Liver (tissue), 10 donors: ENCODE results near the gene KRTAP21-1. TPM values are rescaled to one million over a fixed set of nuclear protein-coding genes. Genes with fewer than 3 reads are reported as not detected.

Experiments used
- DNase-seq: peaks from one replicate; pipeline ENCODE4 v3.0.0-alpha.2; 2017; ENCODE audit warnings: low spot score
- H3K27ac ChIP-seq, 2 donors: one replicate each; pipeline ENCODE4 v1.7.0; 2013; ENCODE audit warnings: inconsistent platforms in 2 of 2, low read length in 2 of 2, control low read depth in 1 of 2, low read depth in 1 of 2, mild to moderate bottlenecking in 1 of 2
- H3K27me3 ChIP-seq, 4 donors: one replicate each; pipeline versions ENCODE4 v1.6.1 to v1.7.0; 2013; ENCODE audit warnings: low read length in 3 of 4, inconsistent platforms in 1 of 4, mild to moderate bottlenecking in 1 of 4, moderate library complexity in 1 of 4; ENCODE audit not compliant: control insufficient read depth in 4 of 4, insufficient read depth in 4 of 4
- H3K36me3 ChIP-seq, 4 donors: one replicate each; pipeline versions ENCODE4 v1.6.1 to v1.7.0; 2013; ENCODE audit warnings: low read length in 3 of 4, mild to moderate bottlenecking in 3 of 4, low read depth in 1 of 4, moderate library complexity in 1 of 4; ENCODE audit not compliant: control insufficient read depth in 4 of 4, insufficient read depth in 3 of 4
- H3K4me1 ChIP-seq, 4 donors: one replicate each; pipeline versions ENCODE4 v1.6.1 to v1.7.0; 2013; ENCODE audit warnings: low read length in 3 of 4, mild to moderate bottlenecking in 3 of 4, moderate library complexity in 1 of 4; ENCODE audit not compliant: control insufficient read depth in 4 of 4, insufficient read depth in 4 of 4
- H3K4me3 ChIP-seq, 3 donors: one replicate each; pipeline versions ENCODE4 v1.6.1 to v1.7.0; 2013; ENCODE audit warnings: low read length in 3 of 3, control low read depth in 1 of 3, low read depth in 1 of 3, mild to moderate bottlenecking in 1 of 3
- H3K9ac ChIP-seq, 2 donors: one replicate each; pipeline ENCODE4 v1.7.0; 2013; ENCODE audit warnings: low read length in 2 of 2, mild to moderate bottlenecking in 2 of 2, moderate library complexity in 2 of 2, control low read depth in 1 of 2, low read depth in 1 of 2
- H3K9me3 ChIP-seq, 4 donors: one replicate each; pipeline versions ENCODE4 v1.6.1 to v1.7.0; 2013; ENCODE audit warnings: low read length in 3 of 4; ENCODE audit not compliant: control insufficient read depth in 4 of 4
- ATF3 ChIP-seq: IDR thresholded peaks from 2 replicates; pipeline ENCODE4 v1.6.1; 2016; ENCODE audit warnings: antibody characterized with exemption
- FOXA1 ChIP-seq: IDR thresholded peaks from 2 replicates; pipeline ENCODE4 v1.6.1; 2016; ENCODE audit warnings: antibody characterized with exemption
- FOXA2 ChIP-seq: IDR thresholded peaks from 2 replicates; pipeline ENCODE4 v1.6.1; 2016; ENCODE audit warnings: antibody characterized with exemption
- GABPA ChIP-seq, 2 donors: IDR thresholded peaks in 1 of 2; conservative IDR thresholded peaks in 1 of 2; 2 replicates each; pipeline ENCODE4 v1.6.1; 2016; ENCODE audit warnings: antibody characterized with exemption in 2 of 2, mild to moderate bottlenecking in 1 of 2, moderate library complexity in 1 of 2
- HNF4A ChIP-seq, 2 donors: conservative IDR thresholded peaks; 2 replicates each; pipeline ENCODE4 v1.6.1; 2016; ENCODE audit warnings: antibody characterized with exemption in 2 of 2, mild to moderate bottlenecking in 2 of 2
- HNF4G ChIP-seq: IDR thresholded peaks from 2 replicates; pipeline ENCODE4 v1.6.1; 2016; ENCODE audit warnings: antibody characterized with exemption
- JUND ChIP-seq, 2 donors: IDR thresholded peaks; 2 replicates each; pipeline ENCODE4 v1.6.1; 2016; ENCODE audit warnings: antibody characterized with exemption in 2 of 2
- MAX ChIP-seq: IDR thresholded peaks from 2 replicates; pipeline ENCODE4 v1.6.1; 2016; ENCODE audit warnings: antibody characterized with exemption
- NR2F2 ChIP-seq: IDR thresholded peaks from 2 replicates; pipeline ENCODE4 v1.6.1; 2016; ENCODE audit warnings: antibody characterized with exemption
- RAD21 ChIP-seq, 2 donors: IDR thresholded peaks; 2 replicates each; pipeline ENCODE4 v1.6.1; 2016; ENCODE audit warnings: antibody characterized with exemption in 2 of 2, mild to moderate bottlenecking in 2 of 2
- RXRA ChIP-seq, 2 donors: IDR thresholded peaks; 2 replicates each; pipeline ENCODE4 v1.6.1; 2017 to 2018; ENCODE audit warnings: antibody characterized with exemption in 2 of 2, mild to moderate bottlenecking in 1 of 2
- TAF1 ChIP-seq: conservative IDR thresholded peaks from 2 replicates; pipeline ENCODE4 v1.6.1; 2016; ENCODE audit warnings: antibody characterized with exemption, mild to moderate bottlenecking
- YY1 ChIP-seq: IDR thresholded peaks from 2 replicates; pipeline ENCODE4 v1.6.1; 2016; ENCODE audit warnings: antibody characterized with exemption, mild to moderate bottlenecking
- ZBTB33 ChIP-seq: IDR thresholded peaks from 2 replicates; pipeline ENCODE4 v1.6.1; 2016; ENCODE audit warnings: antibody characterized with exemption
- polyA plus RNA-seq, 2 donors: library from polyadenylated mRNA; stranded (reverse) in 1 of 2; unstranded in 1 of 2; fragments of 200-250 nt in 1 of 2; fragments of >200 nt in 1 of 2; fragmentation: Nextera tagmentation in 1 of 2; extraction: Ambion mirVana in 1 of 2; gene quantifications; one replicate each; pipeline versions ENCODE4 v1.2.1 to v1.2.3, GENCODE V29; 2013 to 2015
- small RNA-seq: library from RNA; depleted of rRNA; stranded (forward); fragments of <200 nt; gene quantifications from one replicate; pipeline ENCODE3, GENCODE V24; 2014
- total RNA-seq, 2 donors: library from RNA; depleted of rRNA; stranded (reverse); fragments of >200 nt; gene quantifications; one replicate each; pipeline ENCODE4 v1.2.3, GENCODE V29; 2014
- TF ChIP-seq, protein P1 (sequence below): IDR thresholded peaks from 2 replicates; pipeline ENCODE4 v1.6.1; 2016; ENCODE audit warnings: antibody characterized with exemption, mild to moderate bottlenecking
- donor health status: healthy.
- donor health status: healthy.
- donor health status: healthy.
- donor health status: healthy.
- donor health status: healthy.

KRTAP21-1 gene
- total and polyA plus RNA-seq, 4 donors = not detected

DNA sequence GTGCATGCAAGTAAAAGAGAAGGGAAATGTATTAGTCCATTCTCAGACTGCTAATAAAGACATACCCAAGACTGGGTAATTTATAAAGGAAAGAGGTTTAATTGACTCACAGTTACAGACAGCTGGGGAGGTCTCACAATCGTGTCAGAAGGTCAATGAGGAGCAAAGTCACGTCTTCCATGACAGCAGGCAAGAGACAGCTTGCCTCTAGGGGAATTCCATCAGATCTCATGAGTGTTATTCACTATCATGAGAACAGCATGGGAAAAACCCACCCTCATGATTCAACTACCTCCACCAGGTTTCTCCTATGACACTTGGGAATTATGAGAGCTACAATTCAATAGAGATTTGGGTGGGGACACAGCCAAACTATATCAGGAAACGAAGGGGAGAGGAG is 44.7 kb downstream of the KRTAP21-1 start (continued):
- TF ChIP-seq JUND (IDR thresholded peaks at IDR 0.05) = no peak

DNA sequence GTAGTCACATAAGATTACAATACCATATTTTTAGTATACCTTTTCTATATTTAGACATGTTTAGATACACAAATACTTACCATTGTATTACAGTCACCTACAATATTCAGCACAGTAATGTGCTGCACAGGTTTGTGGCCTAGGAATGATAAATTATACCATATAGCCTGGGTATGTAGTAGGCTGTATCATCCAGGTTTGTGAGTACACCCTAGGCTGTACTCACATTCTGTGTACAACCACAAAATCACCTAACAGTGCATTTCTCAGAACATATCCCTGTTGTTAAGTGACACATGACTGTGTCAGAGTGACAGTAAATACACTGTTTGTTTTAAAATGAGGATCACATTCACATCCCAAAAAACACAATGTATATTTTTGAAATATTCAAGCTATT is 47.8 kb downstream of the KRTAP21-1 start:
- Histone ChIP-seq H3K27me3 (no peaks in the 10 kb centered on the region), H3K36me3 (no peaks in the 10 kb centered on the region), H3K27ac (no peak overlapping the region), H3K9me3 (no peaks in the 10 kb centered on the region), H3K9ac (no peak overlapping the region), H3K4me3 (no peak overlapping the region), H3K4me1 (peaks cover 0 to 2% (median 0%) of the 10 kb centered on the region in 4 donors)
- no peak for TF ChIP-seq RXRA (IDR thresholded peaks at IDR 0.05)
- no peak for TF ChIP-seq HNF4G
- TF ChIP-seq GABPA (IDR thresholded peaks at IDR 0.05 in 1 of 2, conservative IDR thresholded peaks at IDR 0.05 in 1 of 2) = no peak
- no peak for TF ChIP-seq MAX
- no peak for TF ChIP-seq HNF4A (conservative IDR thresholded peaks at IDR 0.05)
- TF ChIP-seq FOXA2 = no peak
- no peak for TF ChIP-seq JUND (IDR thresholded peaks at IDR 0.05)
- TF ChIP-seq ATF3 = no peak
- no peak for TF ChIP-seq TAF1
- TF ChIP-seq, protein P1, sequence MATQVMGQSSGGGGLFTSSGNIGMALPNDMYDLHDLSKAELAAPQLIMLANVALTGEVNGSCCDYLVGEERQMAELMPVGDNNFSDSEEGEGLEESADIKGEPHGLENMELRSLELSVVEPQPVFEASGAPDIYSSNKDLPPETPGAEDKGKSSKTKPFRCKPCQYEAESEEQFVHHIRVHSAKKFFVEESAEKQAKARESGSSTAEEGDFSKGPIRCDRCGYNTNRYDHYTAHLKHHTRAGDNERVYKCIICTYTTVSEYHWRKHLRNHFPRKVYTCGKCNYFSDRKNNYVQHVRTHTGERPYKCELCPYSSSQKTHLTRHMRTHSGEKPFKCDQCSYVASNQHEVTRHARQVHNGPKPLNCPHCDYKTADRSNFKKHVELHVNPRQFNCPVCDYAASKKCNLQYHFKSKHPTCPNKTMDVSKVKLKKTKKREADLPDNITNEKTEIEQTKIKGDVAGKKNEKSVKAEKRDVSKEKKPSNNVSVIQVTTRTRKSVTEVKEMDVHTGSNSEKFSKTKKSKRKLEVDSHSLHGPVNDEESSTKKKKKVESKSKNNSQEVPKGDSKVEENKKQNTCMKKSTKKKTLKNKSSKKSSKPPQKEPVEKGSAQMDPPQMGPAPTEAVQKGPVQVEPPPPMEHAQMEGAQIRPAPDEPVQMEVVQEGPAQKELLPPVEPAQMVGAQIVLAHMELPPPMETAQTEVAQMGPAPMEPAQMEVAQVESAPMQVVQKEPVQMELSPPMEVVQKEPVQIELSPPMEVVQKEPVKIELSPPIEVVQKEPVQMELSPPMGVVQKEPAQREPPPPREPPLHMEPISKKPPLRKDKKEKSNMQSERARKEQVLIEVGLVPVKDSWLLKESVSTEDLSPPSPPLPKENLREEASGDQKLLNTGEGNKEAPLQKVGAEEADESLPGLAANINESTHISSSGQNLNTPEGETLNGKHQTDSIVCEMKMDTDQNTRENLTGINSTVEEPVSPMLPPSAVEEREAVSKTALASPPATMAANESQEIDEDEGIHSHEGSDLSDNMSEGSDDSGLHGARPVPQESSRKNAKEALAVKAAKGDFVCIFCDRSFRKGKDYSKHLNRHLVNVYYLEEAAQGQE = no peak
- no peak for TF ChIP-seq NR2F2
- no peak for TF ChIP-seq ZBTB33
- TF ChIP-seq FOXA1 = no peak
- TF ChIP-seq YY1 = no peak
- no peak for TF ChIP-seq RAD21 (IDR thresholded peaks at IDR 0.05)
- no peak for DNase-seq

Small RNAs within 50 kb of the gene (small RNA-seq; reads per million reads assigned to genes)
- not detected for gene AP000244.1
- gene KRTAP21-3 = not detected
- gene KRTAP8-2P = not detected

Other genes with a start within 250 kb of the KRTAP21-1 start
- gene KRTAP19-6, start 213.6 kb downstream of the KRTAP21-1 start, total RNA-seq = not detected
- gene KRTAP19-6, start 213.6 kb downstream of the KRTAP21-1 start, polyA plus RNA-seq = not detected
- gene KRTAP19-7, start 194.1 kb downstream of the KRTAP21-1 start, total RNA-seq = not detected
- gene KRTAP19-7, start 194.1 kb downstream of the KRTAP21-1 start, polyA plus RNA-seq = not detected
- not detected for gene KRTAP22-2, start 165.0 kb downstream of the KRTAP21-1 start, total RNA-seq
- not detected for gene KRTAP22-2, start 165.0 kb downstream of the KRTAP21-1 start, polyA plus RNA-seq
- not detected for gene KRTAP6-3, start 163.0 kb downstream of the KRTAP21-1 start, total RNA-seq
- gene KRTAP6-3, start 163.0 kb downstream of the KRTAP21-1 start, polyA plus RNA-seq = not detected
- not detected for gene KRTAP6-2, start 156.5 kb downstream of the KRTAP21-1 start, total RNA-seq
- not detected for gene KRTAP6-2, start 156.5 kb downstream of the KRTAP21-1 start, polyA plus RNA-seq
- not detected for gene KRTAP22-1, start 154.3 kb downstream of the KRTAP21-1 start, total RNA-seq
- gene KRTAP22-1, start 154.3 kb downstream of the KRTAP21-1 start, polyA plus RNA-seq = not detected
- not detected for gene KRTAP6-1, start 141.5 kb downstream of the KRTAP21-1 start, total RNA-seq
- not detected for gene KRTAP6-1, start 141.5 kb downstream of the KRTAP21-1 start, polyA plus RNA-seq
- gene KRTAP20-1, start 139.0 kb downstream of the KRTAP21-1 start, total RNA-seq = not detected
- gene KRTAP20-1, start 139.0 kb downstream of the KRTAP21-1 start, polyA plus RNA-seq = not detected
- gene KRTAP20-4, start 134.8 kb downstream of the KRTAP21-1 start, total RNA-seq = not detected
- gene KRTAP20-4, start 134.8 kb downstream of the KRTAP21-1 start, polyA plus RNA-seq = not detected
- gene KRTAP20-2, start 120.2 kb downstream of the KRTAP21-1 start, total RNA-seq = not detected
- not detected for gene KRTAP20-2, start 120.2 kb downstream of the KRTAP21-1 start, polyA plus RNA-seq
- gene KRTAP20-3, start 112.6 kb downstream of the KRTAP21-1 start, total RNA-seq = not detected
- not detected for gene KRTAP20-3, start 112.6 kb downstream of the KRTAP21-1 start, polyA plus RNA-seq
- gene KRTAP21-3, start 36.7 kb downstream of the KRTAP21-1 start, total RNA-seq = not detected
- not detected for gene KRTAP21-3, start 36.7 kb downstream of the KRTAP21-1 start, polyA plus RNA-seq
- gene KRTAP21-2, start 8.2 kb downstream of the KRTAP21-1 start, total RNA-seq = not detected
- not detected for gene KRTAP21-2, start 8.2 kb downstream of the KRTAP21-1 start, polyA plus RNA-seq
- not detected for gene KRTAP8-1, start 57.8 kb upstream of the KRTAP21-1 start, total RNA-seq
- not detected for gene KRTAP8-1, start 57.8 kb upstream of the KRTAP21-1 start, polyA plus RNA-seq
- not detected for gene KRTAP7-1, start 74.3 kb upstream of the KRTAP21-1 start, total RNA-seq
- gene KRTAP7-1, start 74.3 kb upstream of the KRTAP21-1 start, polyA plus RNA-seq = not detected
- not detected for gene KRTAP11-1, start 126.2 kb upstream of the KRTAP21-1 start, total RNA-seq
- not detected for gene KRTAP11-1, start 126.2 kb upstream of the KRTAP21-1 start, polyA plus RNA-seq